Left colon (tissue), 2 donors: ENCODE results near the gene SHE. TPM values are rescaled to one million over a fixed set of nuclear protein-coding genes. Genes with fewer than 3 reads are reported as not detected.

Experiments used
- ATAC-seq: fragments of 200-7000 bp; cut with Tn5 transposase; one replicate; pipeline ENCODE4 v1.9.1; 2020; ENCODE audit warnings: mild to moderate bottlenecking, moderate library complexity
- DNase-seq, 2 donors: peaks; one replicate each; pipeline ENCODE4 v3.0.0-alpha.2; 2020
- intact Hi-C, 2 donors: fragments of 100-400 bp; cut with DNase I in 1 of 2; cut with micrococcal nuclease in 1 of 2; formaldehyde crosslinking; loops; one replicate each; pipeline versions ENCODE4 v1.11.2 to v1.14.0; 2022; cut with DNase I, micrococcal nuclease
- total RNA-seq, 2 donors: library from RNA; stranded (reverse); fragmentation: NEBNext Ultra II Directional; extraction: Animal tissue kit (Norgen Biotek cat#: 25700); gene quantifications; one replicate each; pipeline ENCODE4 v1.2.1, GENCODE V29; 2021
- donor health status: DM: no; HTN: no; CAD: no.
- donor health status: DM: yes; HTN: yes; CAD: no.

SHE gene
- total RNA-seq, 2 donors from 2014 or later, result 3.4 TPM

- intact Hi-C loops, result no loop called here
- no peak for DNase-seq
- ATAC-seq, result no peak
Observed at GRCh38 chr1:154521695-154522094, 19.5 kb upstream of the SHE start.

DNA sequence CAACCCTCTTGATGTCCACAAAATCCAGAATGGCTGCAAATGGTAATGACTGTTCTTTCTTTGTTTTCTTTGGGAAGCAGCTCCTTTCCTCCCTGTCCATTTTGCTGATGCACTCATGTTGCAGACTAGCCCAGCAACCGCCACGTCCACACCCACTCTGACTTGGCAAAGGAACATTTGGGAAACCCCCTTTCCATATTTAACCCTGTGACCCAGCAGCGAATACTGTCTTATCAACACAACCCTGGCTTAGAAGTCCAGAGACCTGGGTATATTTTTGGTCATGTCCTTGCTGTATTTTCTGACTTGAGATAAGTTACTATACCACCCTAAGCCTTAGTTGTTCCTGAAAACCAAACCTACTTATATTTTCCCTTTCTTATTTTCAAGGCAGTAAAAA is 18.1 kb upstream of the SHE start:
- no peak for DNase-seq
- intact Hi-C loops, result no loop called here
- ATAC-seq, result no peak

DNA sequence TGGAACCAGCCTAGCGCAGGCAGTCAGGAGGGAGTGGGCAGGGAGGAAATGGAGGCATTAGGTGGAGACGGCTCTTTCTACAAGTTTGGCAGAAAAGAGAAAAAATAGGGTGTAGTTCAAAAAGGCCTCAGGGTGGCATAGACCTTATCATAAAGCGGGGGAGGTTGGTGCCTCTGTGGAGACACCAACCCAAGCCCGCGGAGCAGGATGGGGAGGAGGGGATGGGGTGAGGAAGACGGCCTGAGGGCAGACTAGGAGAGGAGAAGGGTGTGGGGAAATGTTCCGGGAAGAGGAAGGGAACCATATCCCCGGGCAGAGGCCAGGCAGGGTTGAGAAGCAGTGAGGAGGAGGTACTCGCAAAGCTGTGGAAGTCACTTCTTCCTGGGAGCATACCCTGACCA is 17.4 kb upstream of the SHE start:
- intact Hi-C loops, result no loop called here
- DNase-seq (no peak), ATAC-seq (no peak)

DNA sequence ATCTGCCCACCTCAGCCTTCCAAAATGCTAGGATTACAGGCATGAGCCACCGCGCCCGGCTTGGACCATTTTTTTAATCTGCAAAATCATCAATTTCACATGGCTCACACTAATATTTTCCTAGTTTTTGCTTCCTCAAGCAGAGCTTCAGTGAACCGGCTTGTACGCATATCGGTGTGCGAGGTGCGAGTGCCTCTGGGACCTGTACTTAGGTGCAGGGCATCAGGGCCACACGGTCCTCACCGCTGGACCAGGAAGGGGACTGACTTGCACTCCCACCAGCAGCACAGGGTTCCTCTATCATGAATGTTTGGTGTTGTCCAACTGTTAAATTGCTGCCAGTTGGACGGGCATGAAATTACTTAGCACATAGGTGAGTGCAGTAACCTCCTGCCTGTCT is 15.4 kb upstream of the SHE start:
- no peak for ATAC-seq
- intact Hi-C loops, result no loop called here
- DNase-seq, result no peak

GRCh38 chr1:154514066-154514553 is 11.9 kb upstream of the SHE start:
- ATAC-seq (no peak), DNase-seq (no peak)
- intact Hi-C loops, result no loop called here

DNA sequence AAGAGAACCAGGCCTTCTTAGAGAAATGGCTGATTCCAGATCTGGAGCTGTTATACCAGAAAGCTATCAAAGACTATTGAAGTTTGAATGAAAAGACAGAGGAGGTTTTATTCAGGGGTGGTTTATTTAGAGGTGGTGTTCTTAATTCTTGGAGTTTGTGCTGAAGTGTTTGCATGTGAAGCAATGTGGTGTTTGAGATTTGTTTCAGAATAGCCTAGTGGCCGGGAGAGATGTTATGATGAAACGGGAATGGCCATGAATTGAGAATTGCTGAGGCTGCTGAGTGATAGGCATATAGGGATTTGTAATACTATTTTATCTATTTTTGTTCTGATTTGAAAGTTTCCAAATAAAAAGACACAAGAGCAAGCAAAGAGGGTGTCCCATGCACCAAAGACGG is 10.5 kb upstream of the SHE start:
- intact Hi-C loops, result no loop called here
- ATAC-seq (no peak), DNase-seq (no peak)

- intact Hi-C loops, result no loop called here
- DNase-seq, result no peak
- ATAC-seq, result no peak
Observed at GRCh38 chr1:154503898-154504297, 1.7 kb upstream of the SHE start.

GRCh38 chr1:154502744-154503115 is 518 bp upstream of the SHE start:
- DNase-seq (peak in 1 of 2 donors; percentile 10), ATAC-seq (no peak)
- intact Hi-C loops, result no loop called here

GRCh38 chr1:154501423-154502065 is 668 bp downstream of the SHE start:
- ATAC-seq, result peak; percentile 45
- intact Hi-C loops, result no loop called here

DNA sequence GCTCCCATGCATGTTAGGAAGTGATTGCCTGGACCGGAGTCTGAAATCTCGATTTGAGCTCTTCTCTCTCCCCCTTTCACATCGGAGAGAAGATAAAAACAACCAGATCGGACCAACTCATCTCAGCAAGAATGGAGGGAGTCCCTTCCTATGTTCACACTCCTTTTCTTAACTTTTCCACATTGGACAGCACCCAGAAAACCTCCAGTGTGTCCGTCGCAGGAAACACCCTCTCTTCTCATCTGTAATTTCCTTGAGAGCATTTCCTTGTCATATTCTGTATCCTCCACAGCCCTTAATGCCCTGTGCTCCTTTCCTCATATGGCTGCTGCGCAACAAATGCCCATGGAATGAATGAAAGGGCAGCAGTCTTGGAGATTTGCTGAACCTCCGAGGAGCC is 1.7 kb downstream of the SHE start:
- DNase-seq (no peak), ATAC-seq (no peak)
- intact Hi-C loops, result no loop called here

More at GRCh38 chr1:154501423-154502065, 668 bp downstream of the SHE start:
- DNase-seq, result peak in 1 of 2 donors; percentile 46

- no peak for ATAC-seq
- no peak for DNase-seq
- intact Hi-C loops, result no loop called here
Observed at GRCh38 chr1:154499446-154499845, 2.8 kb downstream of the SHE start.

GRCh38 chr1:154497026-154497806 is 5.0 kb downstream of the SHE start:
- intact Hi-C loops, result no loop called here
- ATAC-seq (peak; percentile 73), DNase-seq (no peak)

GRCh38 chr1:154496383-154496782 is 5.8 kb downstream of the SHE start:
- DNase-seq (no peak), ATAC-seq (no peak)
- intact Hi-C loops, result no loop called here

DNA sequence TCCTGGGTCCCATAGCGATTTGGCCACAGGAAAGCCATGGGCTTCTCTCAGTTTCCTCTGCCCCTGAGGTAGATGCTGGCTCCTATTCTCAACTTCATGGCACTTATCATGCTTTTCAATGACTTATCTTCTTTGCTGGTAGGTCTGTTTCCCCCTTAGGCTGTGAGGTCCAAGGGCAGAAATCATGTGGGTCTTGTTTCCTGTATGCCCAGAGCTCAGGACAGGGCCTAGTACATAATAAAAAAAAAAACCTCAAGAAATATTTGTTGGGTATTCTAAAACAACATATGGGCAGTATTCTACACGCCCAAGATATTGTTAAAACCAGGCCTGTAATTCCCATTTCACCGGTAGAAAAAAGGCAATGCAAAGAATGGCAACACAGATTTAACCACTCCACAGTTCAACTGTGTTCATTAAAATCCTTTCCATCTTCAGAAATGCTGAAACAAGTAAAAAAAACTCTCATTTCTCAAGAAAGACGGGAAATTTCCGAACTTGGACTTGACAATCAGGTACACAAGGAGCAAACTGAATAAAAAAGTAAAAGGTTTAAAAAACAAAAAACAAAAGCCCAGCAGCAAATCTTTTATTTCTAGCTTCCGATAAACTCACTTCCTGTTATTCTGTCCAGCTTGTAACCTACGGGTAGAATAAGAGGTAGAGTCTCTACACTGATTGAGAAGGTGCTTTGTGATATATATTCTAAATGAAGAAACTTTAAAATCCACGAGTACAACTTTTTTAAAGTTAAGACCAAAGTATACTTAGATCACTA is 6.5 kb downstream of the SHE start:
- ATAC-seq, result no peak
- intact Hi-C loops, result no loop called here
- DNase-seq, result no peak

DNA sequence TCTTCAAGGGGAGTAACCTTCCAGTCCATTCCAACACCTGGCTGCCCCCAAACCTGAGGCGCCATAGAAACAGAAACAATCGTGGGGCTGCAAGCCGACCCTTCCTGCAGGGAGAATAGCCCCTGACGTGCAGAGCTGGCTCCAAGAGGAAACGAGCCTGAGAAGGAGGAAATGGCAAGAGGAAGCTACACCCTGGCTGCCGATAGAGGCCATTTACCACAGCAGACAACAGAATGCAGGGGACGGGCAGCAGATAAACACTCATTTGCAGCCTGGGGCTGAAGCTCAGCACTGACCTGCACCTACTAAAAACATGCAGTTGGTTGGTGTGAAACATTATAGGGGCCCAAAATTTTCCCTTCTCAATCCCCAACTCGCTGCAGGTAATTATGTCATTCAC is 8.9 kb downstream of the SHE start:
- DNase-seq (peak in 1 of 2 donors; percentile 31), ATAC-seq (peak; percentile 76)
- intact Hi-C loops, result no loop called here

GRCh38 chr1:154492115-154492514 is 10.1 kb downstream of the SHE start:
- DNase-seq, result no peak
- ATAC-seq, result no peak
- intact Hi-C loops, result no loop called here

DNA sequence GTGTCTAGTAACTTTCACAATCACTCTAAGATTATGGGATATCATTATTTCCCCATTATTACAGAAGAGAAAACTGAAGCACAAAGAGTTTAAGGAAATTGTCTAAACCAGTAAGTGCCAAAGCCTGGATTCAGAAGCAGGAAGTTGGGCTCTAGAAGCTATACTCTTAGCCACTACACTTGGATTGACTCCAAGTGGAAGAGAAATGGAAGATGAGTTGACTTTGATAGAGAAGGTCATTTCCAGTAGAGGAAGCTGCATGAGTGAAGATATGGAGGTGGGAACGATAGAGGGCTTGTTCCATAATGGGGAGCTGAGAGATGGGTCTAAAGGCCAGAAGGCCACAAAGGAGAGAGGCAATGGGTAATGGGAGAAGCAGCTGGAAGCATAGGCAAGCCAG is 11.9 kb downstream of the SHE start:
- intact Hi-C loops, result no loop called here
- ATAC-seq (no peak), DNase-seq (no peak)

- ATAC-seq (no peak), DNase-seq (no peak)
- intact Hi-C loops, result loop anchor here in 1 of 2 donors (10.0 kb wide), 1 partner anchor 55 kb away; no protein-coding TSS in a partner anchor
Observed at GRCh38 chr1:154489695-154490274, 12.4 kb downstream of the SHE start.

DNA sequence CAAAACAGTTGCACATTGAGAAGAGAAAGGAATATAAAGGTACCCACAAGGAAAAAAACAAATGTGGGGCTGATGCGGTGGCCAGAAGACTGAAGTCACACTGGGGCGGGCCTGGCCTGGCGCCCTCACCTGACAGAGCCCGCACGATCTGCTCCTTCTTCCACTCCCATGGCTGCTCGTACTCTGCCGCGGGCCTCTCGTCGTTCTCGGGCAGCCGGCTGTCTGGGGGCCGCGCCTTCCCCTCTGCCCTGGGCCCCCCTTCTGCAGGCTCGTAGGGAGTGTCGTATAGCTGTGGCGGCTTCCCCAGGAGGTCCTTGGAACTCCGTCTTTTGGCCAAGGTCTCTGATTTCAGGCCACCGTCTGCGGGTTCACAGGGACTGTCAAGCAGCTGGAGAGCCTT is 13.3 kb downstream of the SHE start:
- no peak for ATAC-seq
- intact Hi-C loops, result loop anchor here in 1 of 2 donors (10.0 kb wide), 1 partner anchor 56 kb away; no protein-coding TSS in a partner anchor
- no peak for DNase-seq
